ENCODE data around the gene TBXAS1.

GRCh38 chr7:139798221-139798620 is 30.8 kb upstream of the TBXAS1 start:
- TF ChIP-seq CTCF (IDR thresholded peaks at IDR 0.05 in 4 of 5, conservative IDR thresholded peaks at IDR 0.05 in 1 of 5), result no peak
- TF ChIP-seq POLR2A (IDR thresholded peaks at IDR 0.05), result no peak

All from gastrocnemius medialis (tissue), 4 donors.